Left lung (tissue), 10 donors: ENCODE data around the gene EDN3. TPM values are rescaled to one million over a fixed set of nuclear protein-coding genes. Genes with fewer than 3 reads are reported as not detected.
"Not testable (repeated sequence)": the region's sequence is repeated elsewhere in the genome, so short reads cannot be mapped to it uniquely, and the experiment has no call there.

Experiments
- ATAC-seq: fragments of 200-7000 bp; cut with Tn5 transposase; one replicate; pipeline ENCODE4 v1.9.1; 2020; ENCODE audit warnings: moderate library complexity
- DNase-seq, 4 donors: peaks; one replicate each; pipeline ENCODE4 v3.0.0-alpha.2; 2013 to 2020
- H3K27ac ChIP-seq, 2 donors: fragments of 200-600 bp; sonication (generic) in 1 of 2; one replicate each; pipeline versions ENCODE4 v1.5.0 to v1.8.0; 2020 to 2021
- H3K27me3 ChIP-seq, 2 donors: fragments of 200-600 bp; sonication (generic) in 1 of 2; one replicate each; pipeline versions ENCODE4 v1.5.0 to v1.8.0; 2020 to 2021
- H3K36me3 ChIP-seq, 2 donors: fragments of 200-600 bp; sonication (generic) in 1 of 2; one replicate each; pipeline versions ENCODE4 v1.5.0 to v1.8.0; 2020 to 2021
- H3K4me1 ChIP-seq, 2 donors: fragments of 200-600 bp; one replicate each; pipeline ENCODE4 v1.8.0; 2021
- H3K4me3 ChIP-seq, 2 donors: fragments of 200-600 bp; sonication (generic) in 1 of 2; one replicate each; pipeline versions ENCODE4 v1.5.0 to v1.8.0; 2020 to 2021; ENCODE audit warnings: mild to moderate bottlenecking in 1 of 2
- H3K9me3 ChIP-seq, 2 donors: fragments of 200-600 bp; sonication (generic) in 1 of 2; one replicate each; pipeline versions ENCODE4 v1.5.0 to v1.8.0; 2020 to 2021
- intact Hi-C, 2 donors: fragments of 100-400 bp; cut with DNase I; formaldehyde crosslinking; loops; one replicate each; pipeline versions ENCODE4 v1.11.2 to v1.14.2; 2022
- polyA plus RNA-seq, 6 donors: library from polyadenylated mRNA; unstranded; fragments of 120-200 nt; gene quantifications; one replicate each; pipeline ENCODE4 v1.2.1, GENCODE V29; 2013; ENCODE audit not compliant: insufficient read length in 6 of 6
- total RNA-seq, 2 donors: library from RNA; stranded (reverse); fragmentation: NEBNext Ultra II Directional; extraction: Animal tissue kit (Norgen Biotek cat#: 25700); gene quantifications; one replicate each; pipeline ENCODE4 v1.2.1, GENCODE V29; 2021
- TF ChIP-seq, protein P1 (sequence below), 2 donors: fragments of 200-600 bp; sonication (generic) in 1 of 2; IDR thresholded peaks; one replicate each; pipeline versions ENCODE4 v1.5.0 to v1.8.0; 2021; ENCODE audit warnings: antibody characterized with exemption in 2 of 2
- donor health status: DM: no; HTN: yes; CAD: no.
- donor health status: DM: no; HTN: no; CAD: no.

The EDN3 gene
- total and polyA plus RNA-seq, 8 donors, result 8.2 to 27.0 (median 19.1) TPM; not detected in 2

DNA sequence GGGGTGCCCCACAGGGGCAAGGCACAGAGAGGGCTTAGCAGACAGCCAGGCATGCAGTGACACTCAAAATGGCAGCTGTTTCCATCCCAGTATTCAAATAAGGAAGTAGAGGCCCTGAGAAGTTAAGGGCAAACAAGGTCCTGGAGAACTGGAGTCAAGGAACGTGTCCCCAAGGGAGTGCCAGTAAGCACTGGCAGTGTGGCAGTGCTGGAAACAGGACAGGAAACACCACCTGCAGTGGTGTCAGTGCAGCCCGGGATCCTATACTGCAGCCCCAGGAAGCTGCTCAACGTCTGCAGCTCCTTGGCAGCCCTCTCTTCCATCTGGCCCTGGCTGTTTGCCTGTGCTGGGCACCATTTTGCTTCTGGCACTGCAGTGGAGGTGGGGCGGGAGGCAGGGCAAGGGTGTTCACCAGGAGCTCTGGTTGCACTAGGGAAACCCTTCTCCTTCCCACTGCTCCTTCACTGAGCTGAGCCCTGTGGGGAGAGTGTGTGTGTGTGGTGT is 56.3 kb downstream of the EDN3 start:
- intact Hi-C loops, result no loop called here
- no peaks in the 10 kb centered on the region for H3K4me1 ChIP-seq
- no peak for ATAC-seq
- H3K9me3 ChIP-seq, result no peaks in the 10 kb centered on the region
- TF ChIP-seq, protein P1, sequence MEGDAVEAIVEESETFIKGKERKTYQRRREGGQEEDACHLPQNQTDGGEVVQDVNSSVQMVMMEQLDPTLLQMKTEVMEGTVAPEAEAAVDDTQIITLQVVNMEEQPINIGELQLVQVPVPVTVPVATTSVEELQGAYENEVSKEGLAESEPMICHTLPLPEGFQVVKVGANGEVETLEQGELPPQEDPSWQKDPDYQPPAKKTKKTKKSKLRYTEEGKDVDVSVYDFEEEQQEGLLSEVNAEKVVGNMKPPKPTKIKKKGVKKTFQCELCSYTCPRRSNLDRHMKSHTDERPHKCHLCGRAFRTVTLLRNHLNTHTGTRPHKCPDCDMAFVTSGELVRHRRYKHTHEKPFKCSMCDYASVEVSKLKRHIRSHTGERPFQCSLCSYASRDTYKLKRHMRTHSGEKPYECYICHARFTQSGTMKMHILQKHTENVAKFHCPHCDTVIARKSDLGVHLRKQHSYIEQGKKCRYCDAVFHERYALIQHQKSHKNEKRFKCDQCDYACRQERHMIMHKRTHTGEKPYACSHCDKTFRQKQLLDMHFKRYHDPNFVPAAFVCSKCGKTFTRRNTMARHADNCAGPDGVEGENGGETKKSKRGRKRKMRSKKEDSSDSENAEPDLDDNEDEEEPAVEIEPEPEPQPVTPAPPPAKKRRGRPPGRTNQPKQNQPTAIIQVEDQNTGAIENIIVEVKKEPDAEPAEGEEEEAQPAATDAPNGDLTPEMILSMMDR (IDR thresholded peaks at IDR 0.05), result no peak
- no peak for DNase-seq
- peaks cover 0 to 5% of the 10 kb centered on the region in 2 donors for H3K27me3 ChIP-seq
- no peak overlapping the region for H3K4me3 ChIP-seq
- H3K36me3 ChIP-seq, result no peaks in the 10 kb centered on the region
- no peak overlapping the region for H3K27ac ChIP-seq

- ATAC-seq, H3K9me3 ChIP-seq, H3K36me3 ChIP-seq, H3K4me1 ChIP-seq, H3K4me3 ChIP-seq, DNase-seq, H3K27ac ChIP-seq, intact Hi-C loops: not testable (repeated sequence)
- peaks cover 0 to 10% of the 10 kb centered on the region in 2 donors for H3K27me3 ChIP-seq
These were observed 58.4 kb downstream of the EDN3 start for GRCh38 chr20:59358793-59359192.

GRCh38 chr20:59359906-59360725 is 59.7 kb downstream of the EDN3 start:
- Histone ChIP-seq H3K36me3 (no peaks in the 10 kb centered on the region), H3K27ac (no peak overlapping the region), H3K4me1 (no peaks in the 10 kb centered on the region), H3K27me3 (peaks cover 0 to 10% of the 10 kb centered on the region in 2 donors), H3K4me3 (no peak overlapping the region), H3K9me3 (no peaks in the 10 kb centered on the region)
- ATAC-seq (no peak), DNase-seq (no peak)
- intact Hi-C loops, result no loop called here
- TF ChIP-seq, protein P1 (IDR thresholded peaks at IDR 0.05), result no peak

DNA sequence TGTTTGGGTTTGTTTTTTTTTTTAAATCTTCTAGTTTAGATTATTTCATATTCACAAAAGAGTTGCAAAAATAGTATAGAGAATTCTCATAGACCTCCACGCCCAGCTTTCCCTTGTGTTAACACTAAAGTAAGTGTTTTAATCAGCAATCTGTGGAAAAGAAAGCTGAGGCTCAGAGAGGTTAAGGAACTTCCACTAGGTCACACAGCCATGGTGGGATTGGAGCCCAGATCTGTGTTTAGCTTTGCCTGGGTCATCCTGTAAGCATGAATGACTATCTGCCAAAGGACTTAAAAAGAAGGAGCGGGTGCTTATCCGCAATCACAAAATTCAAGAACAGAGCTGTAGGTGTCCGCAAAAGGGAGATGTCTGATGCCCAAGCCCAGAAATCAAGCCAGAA is 60.5 kb downstream of the EDN3 start:
- Histone ChIP-seq H3K4me3 (no peak overlapping the region), H3K36me3 (no peaks in the 10 kb centered on the region), H3K4me1 (no peaks in the 10 kb centered on the region), H3K27ac (no peak overlapping the region), H3K9me3 (no peaks in the 10 kb centered on the region), H3K27me3 (peaks cover 0 to 10% of the 10 kb centered on the region in 2 donors)
- TF ChIP-seq, protein P1 (IDR thresholded peaks at IDR 0.05), result no peak
- DNase-seq, result no peak
- intact Hi-C loops, result no loop called here
- ATAC-seq, result no peak

GRCh38 chr20:59361411-59361810 is 61.0 kb downstream of the EDN3 start:
- H3K4me1 ChIP-seq, result no peaks in the 10 kb centered on the region
- no peak overlapping the region for H3K27ac ChIP-seq
- ATAC-seq (no peak), DNase-seq (no peak)
- H3K27me3 ChIP-seq, result peaks cover 0 to 6% of the 10 kb centered on the region in 2 donors
- intact Hi-C loops, result no loop called here
- H3K36me3 ChIP-seq, result no peaks in the 10 kb centered on the region
- TF ChIP-seq, protein P1 (IDR thresholded peaks at IDR 0.05), result no peak
- H3K4me3 ChIP-seq, result no peak overlapping the region
- H3K9me3 ChIP-seq, result no peaks in the 10 kb centered on the region
